GM10266 (cell line): ENCODE results near the gene ASIC2.

Experiments used
- DNase-seq: peaks from one replicate; pipeline ENCODE4 v3.0.0; 2012; ENCODE audit errors: extremely low spot score
- TF ChIP-seq, protein P1 (sequence below): IDR thresholded peaks from 2 replicates; pipeline ENCODE4 v1.5.1; 2012; ENCODE audit warnings: mild to moderate bottlenecking, low read depth; ENCODE audit not compliant: control insufficient read depth, insufficient read depth; ENCODE audit errors: missing control alignments

ASIC2 gene

DNA sequence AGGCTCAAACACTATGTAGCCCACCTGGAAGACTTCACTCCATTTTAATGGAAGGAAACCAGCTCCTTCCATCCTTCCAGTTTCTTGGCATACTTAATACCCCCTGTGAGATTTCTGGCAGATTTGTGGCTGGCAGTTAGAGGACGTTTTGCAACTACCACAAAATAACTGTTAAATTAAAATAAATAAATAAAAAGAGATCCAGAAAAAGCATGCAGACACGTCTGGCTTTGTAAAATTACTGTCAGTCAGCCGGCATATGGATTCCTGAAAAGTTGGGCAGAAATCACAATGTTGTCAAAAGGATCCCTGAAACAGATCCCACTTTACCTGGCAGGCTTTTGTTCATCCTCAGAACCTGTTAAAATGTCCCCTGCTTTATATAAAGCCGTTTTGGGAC, 113.9 kb downstream of the ASIC2 start:
- TF ChIP-seq, protein P1, sequence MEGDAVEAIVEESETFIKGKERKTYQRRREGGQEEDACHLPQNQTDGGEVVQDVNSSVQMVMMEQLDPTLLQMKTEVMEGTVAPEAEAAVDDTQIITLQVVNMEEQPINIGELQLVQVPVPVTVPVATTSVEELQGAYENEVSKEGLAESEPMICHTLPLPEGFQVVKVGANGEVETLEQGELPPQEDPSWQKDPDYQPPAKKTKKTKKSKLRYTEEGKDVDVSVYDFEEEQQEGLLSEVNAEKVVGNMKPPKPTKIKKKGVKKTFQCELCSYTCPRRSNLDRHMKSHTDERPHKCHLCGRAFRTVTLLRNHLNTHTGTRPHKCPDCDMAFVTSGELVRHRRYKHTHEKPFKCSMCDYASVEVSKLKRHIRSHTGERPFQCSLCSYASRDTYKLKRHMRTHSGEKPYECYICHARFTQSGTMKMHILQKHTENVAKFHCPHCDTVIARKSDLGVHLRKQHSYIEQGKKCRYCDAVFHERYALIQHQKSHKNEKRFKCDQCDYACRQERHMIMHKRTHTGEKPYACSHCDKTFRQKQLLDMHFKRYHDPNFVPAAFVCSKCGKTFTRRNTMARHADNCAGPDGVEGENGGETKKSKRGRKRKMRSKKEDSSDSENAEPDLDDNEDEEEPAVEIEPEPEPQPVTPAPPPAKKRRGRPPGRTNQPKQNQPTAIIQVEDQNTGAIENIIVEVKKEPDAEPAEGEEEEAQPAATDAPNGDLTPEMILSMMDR, result no peak
- no peak for DNase-seq

DNA sequence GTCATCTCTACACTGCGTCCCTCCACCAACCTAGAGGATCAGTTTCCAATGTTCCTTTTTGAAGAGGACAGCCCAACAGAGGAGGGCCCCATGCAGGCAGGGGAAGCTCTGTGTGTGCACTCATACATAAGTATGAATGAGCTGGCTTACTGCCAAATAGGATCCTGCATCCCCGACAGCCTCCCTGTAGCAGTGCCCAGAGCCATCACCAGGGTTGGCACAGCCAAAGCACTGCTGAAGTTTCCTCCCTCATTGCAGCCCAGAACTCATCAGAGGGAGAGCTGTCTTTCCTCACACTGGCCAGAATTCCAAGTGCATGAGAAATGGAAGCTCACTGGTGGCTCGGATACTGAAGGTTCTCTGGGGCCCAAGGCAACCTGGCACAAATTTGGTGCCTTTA, 114.4 kb downstream of the ASIC2 start:
- TF ChIP-seq, protein P1, result no peak

DNA sequence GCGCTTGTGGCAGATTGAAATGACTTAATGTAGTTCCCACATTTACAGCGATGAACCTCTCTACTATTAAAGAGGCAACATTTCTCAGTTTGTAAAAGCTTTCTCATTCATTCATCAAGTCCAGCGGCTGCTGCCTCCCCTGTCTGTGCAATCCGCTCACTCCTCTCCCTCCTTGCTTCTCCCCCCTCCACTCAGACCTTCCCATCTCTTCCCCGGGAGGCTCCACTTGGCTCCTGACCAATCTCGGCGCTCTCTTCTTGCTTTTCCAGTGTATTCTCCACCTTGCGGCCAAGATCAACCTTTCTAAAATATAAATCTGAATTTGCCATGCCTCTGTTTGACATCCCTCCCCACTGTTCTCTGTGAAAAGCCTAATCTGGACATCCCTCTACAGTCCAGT, 117.5 kb downstream of the ASIC2 start:
- TF ChIP-seq, protein P1, result no peak
- DNase-seq, result no peak

More for the DNA sequence above, 114.4 kb downstream of the ASIC2 start:
- DNase-seq, result no peak

DNA sequence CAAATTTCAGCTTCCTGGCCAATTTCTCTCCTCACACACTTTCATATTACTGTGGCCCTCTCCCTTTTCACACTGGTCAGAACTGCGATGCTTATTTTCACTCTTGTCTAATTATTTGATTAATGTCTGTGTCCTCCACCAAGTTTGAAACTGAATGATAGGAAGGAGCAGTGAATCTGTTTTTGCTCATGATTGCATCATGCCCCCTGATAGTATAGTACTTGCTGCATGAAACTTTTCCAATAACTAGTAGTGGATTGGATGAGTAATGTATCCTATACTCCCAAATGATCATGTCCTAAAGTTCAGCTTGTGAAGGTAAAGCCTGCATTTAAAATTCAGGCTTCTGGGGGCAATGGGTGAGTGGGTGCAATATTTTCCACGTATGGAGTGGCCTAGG, 121.2 kb downstream of the ASIC2 start:
- TF ChIP-seq, protein P1, result no peak
- no peak for DNase-seq

DNA sequence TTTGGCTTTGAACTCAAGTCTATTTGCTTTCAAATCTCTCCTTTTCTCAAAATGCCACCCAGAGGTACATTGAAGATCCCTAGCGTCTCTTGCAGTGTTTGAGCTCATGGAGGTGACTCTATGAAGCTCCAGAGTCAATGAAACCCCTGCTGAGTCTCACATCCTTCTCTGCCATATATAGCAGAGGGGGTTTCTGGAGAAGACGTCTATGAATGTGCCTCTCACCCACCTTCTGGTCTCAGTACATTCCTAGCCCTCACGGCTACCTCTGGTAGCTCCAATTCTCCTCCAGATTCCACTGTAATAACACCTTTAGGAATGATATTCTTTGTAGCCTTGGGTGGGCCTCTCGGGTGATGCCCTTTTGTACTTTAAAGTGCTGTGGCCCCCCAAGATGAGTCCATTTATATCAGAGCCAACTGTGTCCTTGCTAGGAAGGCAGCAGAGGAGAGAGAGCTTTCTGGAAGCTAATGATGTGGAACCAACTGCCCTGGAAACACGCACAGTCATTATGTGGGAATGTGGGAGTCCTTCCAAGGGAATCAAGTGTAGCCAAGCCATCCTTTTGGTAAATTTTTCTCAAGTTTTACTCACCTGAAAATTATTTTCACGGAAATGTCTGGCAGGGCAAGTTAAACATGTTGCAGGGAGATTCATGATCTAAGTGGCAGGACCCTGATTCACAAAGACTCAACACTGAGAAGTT, 123.4 kb downstream of the ASIC2 start:
- no peak for DNase-seq
- TF ChIP-seq, protein P1, result no peak

DNA sequence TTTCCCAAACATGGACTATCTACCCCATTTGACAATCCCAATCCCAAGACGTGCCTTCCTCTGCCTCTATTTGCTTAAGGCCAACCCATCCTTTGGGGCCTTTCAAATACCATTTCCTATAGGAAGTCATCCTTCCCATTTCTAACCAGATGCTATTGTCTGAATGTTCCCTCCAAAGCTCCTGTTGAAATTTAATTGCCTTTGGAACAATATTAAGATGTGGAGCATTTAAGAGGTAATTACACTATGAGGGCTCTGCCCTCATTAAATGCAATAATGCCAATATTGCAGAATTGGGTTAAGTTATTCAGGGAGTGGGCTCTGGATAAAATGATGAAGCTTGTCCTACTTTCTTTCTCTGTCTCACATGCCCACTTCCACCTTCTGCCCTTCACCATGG, 125.4 kb downstream of the ASIC2 start:
- DNase-seq, result no peak
- TF ChIP-seq, protein P1, result no peak

DNA sequence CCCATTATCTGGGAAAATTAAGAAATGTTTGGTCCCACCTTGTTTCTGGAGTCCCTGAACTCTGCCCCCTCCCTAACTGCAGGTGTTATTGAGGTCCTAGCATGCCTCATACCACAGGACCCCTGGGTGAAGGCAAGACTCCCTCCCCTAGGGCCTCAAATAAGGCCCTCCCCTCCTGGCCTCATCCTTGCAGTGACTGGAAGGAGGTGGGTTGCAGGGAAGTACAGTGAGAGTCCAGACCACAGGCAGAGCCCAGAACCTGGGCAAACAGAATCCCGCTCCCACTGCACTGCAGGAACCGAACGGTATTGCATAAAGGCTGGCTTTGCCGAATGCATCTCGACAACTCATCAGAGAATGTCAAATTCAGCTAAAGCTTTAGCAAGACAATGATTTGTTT, 126.6 kb downstream of the ASIC2 start:
- no peak for DNase-seq
- TF ChIP-seq, protein P1, result no peak
